WTC11 (cell line): ENCODE measurements around the gene WFDC2.

Source experiments
- ATF2 ChIP-seq: sonication (generic); formaldehyde crosslinking; IDR thresholded peaks from 2 replicates; pipeline ENCODE4 v1.8.1; 2022; ENCODE audit warnings: low read depth, missing genetic modification reagents, borderline replicate concordance
- CTCF ChIP-seq: fragments of 200-600 bp; IDR thresholded peaks from 2 replicates; pipeline ENCODE4 v1.8.0; 2022; ENCODE audit warnings: antibody characterized with exemption
- ETV6 ChIP-seq: sonication (generic); formaldehyde crosslinking; IDR thresholded peaks from 2 replicates; pipeline ENCODE4 v1.8.1; 2022; ENCODE audit warnings: mild to moderate bottlenecking, missing genetic modification reagents
- FOXJ3 ChIP-seq: sonication (generic); formaldehyde crosslinking; IDR thresholded peaks from 2 replicates; pipeline ENCODE4 v1.9.0; 2021; ENCODE audit warnings: missing genetic modification reagents, mild to moderate bottlenecking, borderline replicate concordance
- HMGXB4 ChIP-seq: sonication (generic); formaldehyde crosslinking; IDR thresholded peaks from 2 replicates; pipeline ENCODE4 v1.8.1; 2023; ENCODE audit warnings: mild to moderate bottlenecking, moderate library complexity, missing genetic modification reagents
- PRDM15 ChIP-seq: sonication (generic); formaldehyde crosslinking; IDR thresholded peaks from 2 replicates; pipeline ENCODE4 v1.8.0; 2022; ENCODE audit warnings: missing genetic modification reagents
- STAT6 ChIP-seq: sonication (generic); formaldehyde crosslinking; conservative IDR thresholded peaks from 2 replicates; pipeline ENCODE4 v1.8.1; 2023; ENCODE audit warnings: mild to moderate bottlenecking, low read depth, missing genetic modification reagents, moderate library complexity
- ZNF263 ChIP-seq: sonication (generic); formaldehyde crosslinking; IDR thresholded peaks from 2 replicates; pipeline ENCODE4 v1.8.1; 2022; ENCODE audit warnings: low read depth, mild to moderate bottlenecking, moderate library complexity, missing genetic modification reagents

- TF ChIP-seq CTCF (no peak), ZNF263 (no peak), ETV6 (no peak), HMGXB4 (no peak), FOXJ3 (CRISPR knock-in tag) (no peak), PRDM15 (CRISPR knock-in tag) (no peak), STAT6 (CRISPR knock-in tag) (no peak), ATF2 (CRISPR knock-in tag) (no peak)
Measured at GRCh38 chr20:45484676-45485075, 15.1 kb downstream of the WFDC2 start.
